Tibial nerve (tissue), 4 donors: Measurements from ENCODE around the gene MAN1A1. TPM values are rescaled to one million over a fixed set of nuclear protein-coding genes. Genes with fewer than 3 reads are reported as not detected.

Experiments
- DNase-seq, 2 donors: peaks; one replicate each; pipeline ENCODE4 v3.0.0-alpha.2; 2019; ENCODE audit warnings: low spot score in 2 of 2
- H3K27ac ChIP-seq, 4 donors: fragments of 200-600 bp; sonication (generic) in 3 of 4; one replicate each; pipeline ENCODE4 v1.5.1; 2017 to 2019; ENCODE audit warnings: mild to moderate bottlenecking in 1 of 4
- H3K27me3 ChIP-seq, 2 donors: fragments of 200-600 bp; sonication (generic) in 1 of 2; one replicate each; pipeline versions ENCODE4 v1.5.1 to v1.6.0; 2017 to 2019
- H3K36me3 ChIP-seq, 3 donors: fragments of 200-600 bp; sonication (generic); one replicate each; pipeline ENCODE4 v1.5.1; 2018 to 2019
- H3K4me1 ChIP-seq, 4 donors: fragments of 200-600 bp; sonication (generic) in 3 of 4; one replicate each; pipeline ENCODE4 v1.5.1; 2017 to 2019
- H3K4me3 ChIP-seq, 4 donors: fragments of 200-600 bp; sonication (generic) in 3 of 4; one replicate each; pipeline ENCODE4 v1.5.1; 2017 to 2019; ENCODE audit warnings: mild to moderate bottlenecking in 1 of 4, moderate library complexity in 1 of 4
- H3K9me3 ChIP-seq, 4 donors: fragments of 200-600 bp; sonication (generic) in 3 of 4; one replicate each; pipeline ENCODE4 v1.5.1; 2017 to 2019
- CTCF ChIP-seq, 5 experiments: fragments of 200-600 bp in 3 of 5; fragments of 450-650 bp in 2 of 5; sonication (generic) in 3 of 5; IDR thresholded peaks; one replicate each; pipeline ENCODE4 v1.5.1; 2016 to 2019; ENCODE audit warnings: antibody characterized with exemption in 5 of 5, mild to moderate bottlenecking in 3 of 5, moderate library complexity in 2 of 5
- EP300 ChIP-seq, 2 donors: sonication (generic); formaldehyde crosslinking; IDR thresholded peaks; one replicate each; pipeline ENCODE4 v1.6.1; 2017; ENCODE audit warnings: antibody characterized with exemption in 2 of 2, mild to moderate bottlenecking in 1 of 2
- POLR2A ChIP-seq, 2 donors: fragments of 450-650 bp; IDR thresholded peaks; one replicate each; pipeline ENCODE4 v1.6.1; 2017; ENCODE audit warnings: antibody characterized with exemption in 2 of 2, mild to moderate bottlenecking in 2 of 2, moderate library complexity in 2 of 2
- WGBS, 2 donors: methylation state at CpG; one replicate each; pipeline ENCODE4 v1.1.5; 2018; 5-methylcytosine and 5-hydroxymethylcytosine counted together
- total RNA-seq, 4 donors: library from RNA; depleted of rRNA; stranded (reverse); fragments of >200 nt; gene quantifications; one replicate each; pipeline ENCODE4 v1.1.0, GENCODE V29; 2016

MAN1A1 gene
- total RNA-seq, 4 donors from 2014 or later = 118 to 287 (median 154) TPM

- TF ChIP-seq CTCF (IDR thresholded peaks at IDR 0.05) (no peak), POLR2A (IDR thresholded peaks at IDR 0.05) (no peak), EP300 (IDR thresholded peaks at IDR 0.05) (no peak)
- 83 to 86% methylated on average over 1 of the region's 1 CpG for WGBS, 2 donors
- no peak overlapping the region for H3K27ac ChIP-seq
- peaks cover 0 to 8% (median 0%) of the 10 kb centered on the region in 4 donors for H3K4me1 ChIP-seq
- no peaks in the 10 kb centered on the region for H3K36me3 ChIP-seq
- H3K9me3 ChIP-seq = no peaks in the 10 kb centered on the region
- H3K27me3 ChIP-seq = no peaks in the 10 kb centered on the region
- DNase-seq = no peak
- no peak overlapping the region for H3K4me3 ChIP-seq
Observed at GRCh38 chr6:119280080-119280479, 69.5 kb downstream of the MAN1A1 start.

GRCh38 chr6:119278625-119279024 is 70.9 kb downstream of the MAN1A1 start:
- Histone ChIP-seq H3K9me3 (no peaks in the 10 kb centered on the region), H3K4me3 (no peak overlapping the region), H3K36me3 (no peaks in the 10 kb centered on the region), H3K27ac (no peak overlapping the region), H3K27me3 (no peaks in the 10 kb centered on the region), H3K4me1 (peaks cover 0 to 8% (median 0%) of the 10 kb centered on the region in 4 donors)
- 83 to 90% methylated on average over 2 of the region's 2 CpGs for whole genome bisulfite sequencing, 2 donors
- no peak for DNase-seq
- TF ChIP-seq EP300 (IDR thresholded peaks at IDR 0.05) (no peak), POLR2A (IDR thresholded peaks at IDR 0.05) (no peak), CTCF (IDR thresholded peaks at IDR 0.05) (no peak)

GRCh38 chr6:119277052-119277451 is 72.5 kb downstream of the MAN1A1 start:
- H3K4me3 ChIP-seq = no peak overlapping the region
- no peaks in the 10 kb centered on the region for H3K9me3 ChIP-seq
- DNase-seq = no peak
- no peaks in the 10 kb centered on the region for H3K27me3 ChIP-seq
- no peaks in the 10 kb centered on the region for H3K36me3 ChIP-seq
- H3K27ac ChIP-seq = no peak overlapping the region
- H3K4me1 ChIP-seq = peaks cover 0 to 8% (median 0%) of the 10 kb centered on the region in 4 donors
- TF ChIP-seq POLR2A (IDR thresholded peaks at IDR 0.05) (no peak), EP300 (IDR thresholded peaks at IDR 0.05) (no peak), CTCF (IDR thresholded peaks at IDR 0.05) (no peak)
- WGBS, 2 donors = 67 to 74% methylated on average over 2 of the region's 2 CpGs

GRCh38 chr6:119276211-119276610 is 73.3 kb downstream of the MAN1A1 start:
- H3K4me3 ChIP-seq = no peak overlapping the region
- H3K9me3 ChIP-seq = no peaks in the 10 kb centered on the region
- 89 to 93% methylated on average over 2 of the region's 2 CpGs for WGBS, 2 donors
- H3K27me3 ChIP-seq = no peaks in the 10 kb centered on the region
- DNase-seq = no peak
- TF ChIP-seq CTCF (IDR thresholded peaks at IDR 0.05) (no peak), POLR2A (IDR thresholded peaks at IDR 0.05) (no peak), EP300 (IDR thresholded peaks at IDR 0.05) (no peak)
- peaks cover 0 to 6% (median 0%) of the 10 kb centered on the region in 4 donors for H3K4me1 ChIP-seq
- H3K36me3 ChIP-seq = peaks cover 0 to 2% (median 0%) of the 10 kb centered on the region in 3 donors
- no peak overlapping the region for H3K27ac ChIP-seq

- 93% methylated on average over 2 of the region's 2 CpGs for WGBS, 2 donors
- Histone ChIP-seq H3K27ac (no peak overlapping the region), H3K27me3 (no peaks in the 10 kb centered on the region), H3K4me3 (no peak overlapping the region), H3K4me1 (no peaks in the 10 kb centered on the region), H3K9me3 (peaks cover 0 to 11% (median 0%) of the 10 kb centered on the region in 4 donors), H3K36me3 (peaks cover 0 to 19% (median 0%) of the 10 kb centered on the region in 3 donors)
- DNase-seq = no peak
- TF ChIP-seq CTCF (IDR thresholded peaks at IDR 0.05) (no peak), EP300 (IDR thresholded peaks at IDR 0.05) (no peak), POLR2A (IDR thresholded peaks at IDR 0.05) (no peak)
Observed at GRCh38 chr6:119274197-119274595, 75.4 kb downstream of the MAN1A1 start.
